GM12878 (cell line): ENCODE results near the gene BCS1L. TPM values are rescaled to one million over a fixed set of nuclear protein-coding genes. Genes with fewer than 3 reads are reported as not detected.
A peak's percentile ranks its signal among the peaks of the same experiment; 100 is the strongest.

ENCODE experiments used
- ATAC-seq: fragments of 200-7000 bp; cut with Tn5 transposase; 3 replicates; pipeline ENCODE4 v1.9.1; 2020; ENCODE audit warnings: mild to moderate bottlenecking, moderate library complexity
- BruUV-seq: library from RNA; stranded (reverse); fragments of 400-500 nt; replicated peaks from 2 replicates; lab custom pipeline; 2021; lab: Mats Ljungman, UMichigan
- CTCF ChIA-PET: fragments of 300-600 bp; sonication (Branson Sonifier 250); formaldehyde crosslinking; extraction: SDS; loops from one replicate; lab custom pipeline; 2021; ENCODE audit warnings: inconsistent platforms; lab: Yijun Ruan, JAX
- POLR2A ChIA-PET: fragments of 350-600 bp; formaldehyde crosslinking; extraction: SDS; loops from one replicate; lab custom pipeline; 2021; ENCODE audit warnings: inconsistent platforms; lab: Charles Lee
- RAD21 ChIA-PET: fragments of 300-600 bp; sonication (Branson Sonifier 250); formaldehyde crosslinking; loops from one replicate; lab custom pipeline; 2023; ENCODE audit warnings: antibody characterized with exemption; ENCODE audit not compliant: unreplicated experiment; lab: Charles Lee
- SMC1A ChIA-PET: fragments of 300-600 bp; sonication (Branson Sonifier 250); formaldehyde crosslinking; loops from one replicate; lab custom pipeline; 2023; ENCODE audit not compliant: unreplicated experiment, uncharacterized antibody; lab: Charles Lee
- DNase-seq: peaks from one replicate; pipeline ENCODE4 v3.0.0-alpha.2; 2011; ENCODE audit warnings: low read depth, low spot score
- FAIRE-seq: peaks from 3 replicates; lab custom pipeline; 2011; peaks lifted over from hg19 to GRCh38; lab: Jason Lieb, UNC
- H2AFZ ChIP-seq: 2 replicates; pipeline ENCODE4 v1.6.0; 2011; ENCODE audit warnings: low read depth, low read length, control low read depth; ENCODE audit not compliant: control insufficient read depth
- H3K27ac ChIP-seq: 2 replicates; pipeline ENCODE4 v1.5.1; 2011; ENCODE audit warnings: control low read depth; ENCODE audit not compliant: control insufficient read depth, insufficient read depth
- H3K27me3 ChIP-seq, 2 experiments: replicated peaks in 1 of 2; 2 replicates each; pipeline versions ENCODE4 v1.6.0 to v1.6.1; 2011; ENCODE audit warnings: low read length in 1 of 2; ENCODE audit not compliant: control insufficient read depth in 2 of 2, insufficient read depth in 2 of 2
- H3K36me3 ChIP-seq, 2 experiments: 2 replicates each; pipeline ENCODE4 v1.5.1; 2011; ENCODE audit warnings: low read length in 1 of 2; ENCODE audit not compliant: control insufficient read depth in 2 of 2, insufficient read depth in 2 of 2
- H3K4me1 ChIP-seq: 2 replicates; pipeline ENCODE4 v1.6.1; 2011; ENCODE audit warnings: mild to moderate bottlenecking, low read length, moderate library complexity, mixed read lengths; ENCODE audit not compliant: control insufficient read depth, insufficient read depth
- H3K4me2 ChIP-seq: 2 replicates; pipeline ENCODE4 v1.6.0; 2011; ENCODE audit warnings: control low read depth; ENCODE audit not compliant: control insufficient read depth, insufficient read depth
- H3K4me3 ChIP-seq: fragments of 200-600 bp; sonication (generic); 2 replicates; pipeline ENCODE4 v1.5.1; 2016
- H3K79me2 ChIP-seq: 2 replicates; pipeline ENCODE4 v1.6.0; 2011; ENCODE audit warnings: low read length; ENCODE audit not compliant: control insufficient read depth, insufficient read depth
- H3K9ac ChIP-seq: 2 replicates; pipeline ENCODE4 v1.8.0; 2011; ENCODE audit warnings: low read length, control low read depth, mixed read lengths; ENCODE audit not compliant: control insufficient read depth, insufficient read depth
- H3K9me3 ChIP-seq: replicated peaks from 3 replicates; pipeline ENCODE4 v1.5.1; 2011; ENCODE audit warnings: mild to moderate bottlenecking, low read length; ENCODE audit not compliant: control insufficient read depth, insufficient read depth
- H4K20me1 ChIP-seq: 2 replicates; pipeline ENCODE4 v1.6.0; 2011; ENCODE audit not compliant: control insufficient read depth, insufficient read depth
- CBFB ChIP-seq: IDR thresholded peaks from 2 replicates; pipeline ENCODE4 v1.6.1; 2016; ENCODE audit warnings: antibody characterized with exemption, low read depth
- MTA3 ChIP-seq: IDR thresholded peaks from 2 replicates; pipeline ENCODE4 v1.6.1; 2012; ENCODE audit warnings: low read length, inconsistent platforms, borderline replicate concordance
- POLR2A ChIP-seq: IDR thresholded peaks from 2 replicates; pipeline ENCODE4 v1.6.1; 2011; ENCODE audit warnings: low read depth, mild to moderate bottlenecking, low read length
- REST ChIP-seq: IDR thresholded peaks from 2 replicates; pipeline ENCODE4 v1.6.1; 2012; ENCODE audit warnings: mild to moderate bottlenecking, low read depth, low read length
- SIN3A ChIP-seq: IDR thresholded peaks from 2 replicates; pipeline ENCODE4 v1.6.1; 2012; ENCODE audit warnings: low read depth, low read length, improper control_type of control experiment
- SMAD5 ChIP-seq: IDR thresholded peaks from 2 replicates; pipeline ENCODE4 v1.6.1; 2016; ENCODE audit warnings: antibody characterized with exemption, low read depth
- SUZ12 ChIP-seq: fragments of 200-600 bp; sonication (generic); IDR thresholded peaks from one replicate; pipeline ENCODE4 v1.6.1; 2018; ENCODE audit warnings: antibody characterized with exemption, mild to moderate bottlenecking; ENCODE audit not compliant: unreplicated experiment
- TCF12 ChIP-seq: IDR thresholded peaks from 2 replicates; pipeline ENCODE4 v1.6.1; 2011; ENCODE audit warnings: low read depth, mild to moderate bottlenecking, low read length
- ZBED1 ChIP-seq: IDR thresholded peaks from 2 replicates; pipeline ENCODE4 v1.6.1; 2016; ENCODE audit warnings: borderline replicate concordance
- ZNF24 ChIP-seq: fragments of 450-650 bp; IDR thresholded peaks from 2 replicates; pipeline ENCODE4 v1.6.1; 2017; ENCODE audit warnings: antibody characterized with exemption, mild to moderate bottlenecking
- WGBS: methylation state at CpG from one replicate; pipeline ENCODE4 v1.1.6; 2016; ENCODE audit warnings: low lambda C conversion rate; ENCODE audit not compliant: insufficient replicate concordance, insufficient coverage; ENCODE audit errors: missing lambda C conversion rate; 5-methylcytosine and 5-hydroxymethylcytosine counted together
- in situ Hi-C: fragments of 300-500 bp; cut with MboI; formaldehyde crosslinking; loops from 9 replicates; pipeline ENCODE4 v1.14.3; 2018; ENCODE audit warnings: mixed read lengths
- intact Hi-C: fragments of 100-400 bp; cut with micrococcal nuclease; formaldehyde crosslinking; loops from one replicate; pipeline ENCODE4 v1.14.2; 2022; ENCODE audit not compliant: unreplicated experiment
- polyA plus RNA-seq, 11 experiments: library from polyadenylated mRNA; depleted of rRNA in 4 of 11; unstranded in 6 of 11; stranded (reverse) in 5 of 11; fragments of >200 nt; fragmentation: Nextera tagmentation in 4 of 11; fragmentation: Illumina TruSeq in 1 of 11; extraction: Ambion mirVana in 4 of 11; extraction: Trizol in 1 of 11; gene quantifications; 1 replicate in 1 of 11; 2 replicates in 10 of 11; pipeline versions ENCODE4 v1.2.1 to v1.2.3, GENCODE V29; 2011 to 2016; ENCODE audit warnings: inconsistent platforms in 2 of 11, missing spikeins in 2 of 11, low read depth in 1 of 11
- total RNA-seq, 4 experiments: library from RNA; depleted of rRNA in 3 of 4; stranded (reverse); fragments of >200 nt in 3 of 4; fragmentation: Illumina TruSeq in 1 of 4; extraction: Trizol in 1 of 4; gene quantifications; 2 replicates each; pipeline versions ENCODE4 v1.2.1 to v1.2.3, GENCODE V29; 2013 to 2021

BCS1L gene
- total and polyA plus RNA-seq, 10 of the 15 experiments (the other 5 are each of a cell fraction or from before 2014, with no cell fraction given) = 40.4 to 114 (median 65.2) TPM

GRCh38 chr2:218638372-218638771, 21.1 kb upstream of the BCS1L start (continued):
- TF ChIP-seq ZNF24 (no peak), MTA3 (no peak), CBFB (no peak), ZBED1 (no peak), SUZ12 (no peak), SMAD5 (no peak), TCF12 (no peak), REST (no peak)
- TF ChIP-seq, all 136 proteins: peak for 0

GRCh38 chr2:218642121-218642656, 17.3 kb upstream of the BCS1L start:
- H4K20me1 ChIP-seq = no peaks in the 10 kb centered on the region
- H3K36me3 ChIP-seq = peaks cover 27 to 34% of the 10 kb centered on the region in 2 experiments
- no peak overlapping the region for H3K4me3 ChIP-seq
- no peak overlapping the region for H3K4me2 ChIP-seq
- no peak overlapping the region for H3K9ac ChIP-seq
- 92% methylated on average over 18 of the region's 18 CpGs for WGBS
- no peak overlapping the region for H2AFZ ChIP-seq
- H3K27me3 ChIP-seq = no peaks in the 10 kb centered on the region
- RAD21 ChIA-PET = no interaction called here
- TF ChIP-seq SIN3A (no peak), POLR2A (peak; percentile 45)
- TF ChIP-seq, all 136 proteins: peak for 1
- Histone ChIP-seq H3K4me1 (no peaks in the 10 kb centered on the region), H3K27ac (no peak overlapping the region), H3K79me2 (no peaks in the 10 kb centered on the region), H3K9me3 (no peaks in the 10 kb centered on the region)
- CTCF ChIA-PET = no interaction called here
- BruUV-seq = no TSS peak
- SMC1A ChIA-PET = no interaction called here
- POLR2A ChIA-PET = no interaction called here
- FAIRE-seq = no peak
- no peak for ATAC-seq
- in situ Hi-C loops (no loop called here), intact Hi-C loops (no loop called here)
- no peak for DNase-seq
